ENCODE data around the gene ANKRD6.

ANKRD6 gene

DNA sequence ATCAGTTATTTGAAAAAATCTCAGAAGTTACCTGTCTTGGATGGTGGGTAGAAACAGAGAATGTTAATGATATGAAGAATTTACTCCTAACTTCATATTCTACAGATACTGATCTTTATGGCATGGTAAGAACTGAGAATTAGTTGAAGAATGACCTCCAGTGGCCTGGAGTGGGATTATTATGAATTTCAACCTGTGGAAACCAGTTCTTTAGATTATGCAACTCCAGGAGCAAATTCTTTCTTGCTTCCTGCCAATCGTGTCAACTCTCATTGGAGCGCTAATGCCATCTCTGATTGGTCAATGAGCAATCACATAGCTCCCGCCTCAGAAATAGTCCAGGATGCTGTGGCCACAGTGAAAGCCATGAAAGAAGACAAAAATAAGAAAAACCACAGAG lies 165.0 kb downstream of the ANKRD6 start:
- no peaks in the 10 kb centered on the region for H3K9me3 ChIP-seq (ENCODE audit: control insufficient read depth in 2 of 2, low read length in 2 of 2)
- H3K9ac ChIP-seq (ENCODE audit: low read length in 2 of 2) = no peak overlapping the region
- H3K36me3 ChIP-seq (ENCODE audit: control insufficient read depth in 2 of 2, insufficient read depth in 2 of 2, low read length in 2 of 2) = no peaks in the 10 kb centered on the region
- H3K4me1 ChIP-seq (ENCODE audit: control insufficient read depth, insufficient read depth, low read length) = no peaks in the 10 kb centered on the region
- H3K4me3 ChIP-seq (ENCODE audit: low read length in 2 of 2) = no peak overlapping the region
- H3K27me3 ChIP-seq (ENCODE audit: control insufficient read depth in 1 of 2, insufficient read depth in 2 of 2, low read length in 2 of 2) = no peaks in the 10 kb centered on the region
- no peak overlapping the region for H3K27ac ChIP-seq (ENCODE audit: low read length)

GRCh38 chr6:89599727-89600126 lies 166.8 kb downstream of the ANKRD6 start:
- Histone ChIP-seq H3K27me3 (ENCODE audit: control insufficient read depth in 1 of 2, insufficient read depth in 2 of 2, low read length in 2 of 2) (no peaks in the 10 kb centered on the region), H3K27ac (ENCODE audit: low read length) (no peak overlapping the region), H3K36me3 (ENCODE audit: control insufficient read depth in 2 of 2, insufficient read depth in 2 of 2, low read length in 2 of 2) (no peaks in the 10 kb centered on the region), H3K9ac (ENCODE audit: low read length in 2 of 2) (no peak overlapping the region), H3K9me3 (ENCODE audit: control insufficient read depth in 2 of 2, low read length in 2 of 2) (no peaks in the 10 kb centered on the region), H3K4me3 (ENCODE audit: low read length in 2 of 2) (no peak overlapping the region), H3K4me1 (ENCODE audit: control insufficient read depth, insufficient read depth, low read length) (no peaks in the 10 kb centered on the region)

GRCh38 chr6:89602166-89602565 lies 169.2 kb downstream of the ANKRD6 start:
- Histone ChIP-seq H3K9ac (ENCODE audit: low read length in 2 of 2) (no peak overlapping the region), H3K27ac (ENCODE audit: low read length) (no peak overlapping the region), H3K36me3 (ENCODE audit: control insufficient read depth in 2 of 2, insufficient read depth in 2 of 2, low read length in 2 of 2) (no peaks in the 10 kb centered on the region), H3K27me3 (ENCODE audit: control insufficient read depth in 1 of 2, insufficient read depth in 2 of 2, low read length in 2 of 2) (no peaks in the 10 kb centered on the region), H3K4me3 (ENCODE audit: low read length in 2 of 2) (no peak overlapping the region), H3K9me3 (ENCODE audit: control insufficient read depth in 2 of 2, low read length in 2 of 2) (no peaks in the 10 kb centered on the region), H3K4me1 (ENCODE audit: control insufficient read depth, insufficient read depth, low read length) (no peaks in the 10 kb centered on the region)

DNA sequence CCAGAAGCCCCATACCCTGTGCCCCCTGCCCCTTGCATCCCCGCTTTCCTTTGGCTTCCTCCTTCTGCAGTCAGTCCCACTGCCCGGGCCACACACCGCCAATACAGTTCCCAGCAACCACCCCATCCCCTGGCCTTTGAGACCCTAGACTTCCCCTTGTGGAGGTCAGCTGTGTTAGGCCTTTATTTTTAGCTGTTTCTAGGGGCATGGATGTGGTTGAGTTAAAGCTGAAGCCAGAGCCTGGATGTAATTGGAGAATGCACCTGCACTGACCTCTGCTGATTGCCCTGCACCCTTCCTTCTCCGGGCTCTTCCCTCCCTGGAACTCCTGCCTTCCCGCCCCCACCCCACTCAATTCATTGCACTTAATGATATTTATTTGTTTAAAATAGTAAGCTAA lies 171.7 kb downstream of the ANKRD6 start:
- no peaks in the 10 kb centered on the region for H3K36me3 ChIP-seq (ENCODE audit: control insufficient read depth in 2 of 2, insufficient read depth in 2 of 2, low read length in 2 of 2)
- no peaks in the 10 kb centered on the region for H3K27me3 ChIP-seq (ENCODE audit: control insufficient read depth in 1 of 2, insufficient read depth in 2 of 2, low read length in 2 of 2)
- H3K9me3 ChIP-seq (ENCODE audit: control insufficient read depth in 2 of 2, low read length in 2 of 2) = no peaks in the 10 kb centered on the region
- no peak overlapping the region for H3K27ac ChIP-seq (ENCODE audit: low read length)
- no peak overlapping the region for H3K9ac ChIP-seq (ENCODE audit: low read length in 2 of 2)
- H3K4me1 ChIP-seq (ENCODE audit: control insufficient read depth, insufficient read depth, low read length) = no peaks in the 10 kb centered on the region
- H3K4me3 ChIP-seq (ENCODE audit: low read length in 2 of 2) = no peak overlapping the region

- H3K36me3 ChIP-seq (ENCODE audit: control insufficient read depth in 2 of 2, insufficient read depth in 2 of 2, low read length in 2 of 2) = no peaks in the 10 kb centered on the region
- no peak overlapping the region for H3K9ac ChIP-seq (ENCODE audit: low read length in 2 of 2)
- no peak overlapping the region for H3K27ac ChIP-seq (ENCODE audit: low read length)
- no peaks in the 10 kb centered on the region for H3K4me1 ChIP-seq (ENCODE audit: control insufficient read depth, insufficient read depth, low read length)
- no peak overlapping the region for H3K4me3 ChIP-seq (ENCODE audit: low read length in 2 of 2)
- H3K9me3 ChIP-seq (ENCODE audit: control insufficient read depth in 2 of 2, low read length in 2 of 2) = no peaks in the 10 kb centered on the region
- H3K27me3 ChIP-seq (ENCODE audit: control insufficient read depth in 1 of 2, insufficient read depth in 2 of 2, low read length in 2 of 2) = no peaks in the 10 kb centered on the region
Observed at GRCh38 chr6:89605861-89606260, 172.9 kb downstream of the ANKRD6 start.

DNA sequence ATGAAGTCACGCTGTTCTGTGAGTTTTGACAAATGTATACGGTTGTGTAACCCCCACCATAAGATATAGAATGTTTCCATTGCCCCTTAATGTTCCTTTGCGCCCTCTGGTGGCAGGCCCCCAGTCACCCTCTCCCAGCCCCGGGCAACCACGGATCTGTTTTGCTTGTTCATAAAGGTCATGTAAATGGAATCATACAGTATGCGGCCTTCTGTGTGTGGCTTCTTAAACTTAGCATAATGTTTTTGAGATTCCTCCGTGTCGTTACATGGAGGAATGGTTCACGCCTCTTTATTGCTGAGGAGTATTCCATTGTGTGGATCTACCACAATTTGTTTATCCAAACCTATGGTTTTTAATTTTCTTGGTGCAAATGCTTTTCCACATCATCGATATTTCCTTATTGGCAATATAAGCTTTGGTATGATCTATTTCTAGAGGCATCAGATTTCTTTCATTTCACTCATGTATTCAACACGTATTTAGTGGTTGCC lies 177.2 kb downstream of the ANKRD6 start:
- no peaks in the 10 kb centered on the region for H3K36me3 ChIP-seq (ENCODE audit: control insufficient read depth in 2 of 2, insufficient read depth in 2 of 2, low read length in 2 of 2)
- H3K9me3 ChIP-seq (ENCODE audit: control insufficient read depth in 2 of 2, low read length in 2 of 2) = no peaks in the 10 kb centered on the region
- H3K27me3 ChIP-seq (ENCODE audit: control insufficient read depth in 1 of 2, insufficient read depth in 2 of 2, low read length in 2 of 2) = no peaks in the 10 kb centered on the region
- no peak overlapping the region for H3K4me3 ChIP-seq (ENCODE audit: low read length in 2 of 2)
- no peaks in the 10 kb centered on the region for H3K4me1 ChIP-seq (ENCODE audit: control insufficient read depth, insufficient read depth, low read length)
- no peak overlapping the region for H3K9ac ChIP-seq (ENCODE audit: low read length in 2 of 2)
- no peak overlapping the region for H3K27ac ChIP-seq (ENCODE audit: low read length)

- H3K27ac ChIP-seq (ENCODE audit: low read length) = no peak overlapping the region
- no peak overlapping the region for H3K9ac ChIP-seq (ENCODE audit: low read length in 2 of 2)
- H3K4me1 ChIP-seq (ENCODE audit: control insufficient read depth, insufficient read depth, low read length) = no peaks in the 10 kb centered on the region
- peaks cover 0 to 2% of the 10 kb centered on the region in 2 donors for H3K36me3 ChIP-seq (ENCODE audit: control insufficient read depth in 2 of 2, insufficient read depth in 2 of 2, low read length in 2 of 2)
- H3K27me3 ChIP-seq (ENCODE audit: control insufficient read depth in 1 of 2, insufficient read depth in 2 of 2, low read length in 2 of 2) = no peaks in the 10 kb centered on the region
- no peaks in the 10 kb centered on the region for H3K9me3 ChIP-seq (ENCODE audit: control insufficient read depth in 2 of 2, low read length in 2 of 2)
- no peak overlapping the region for H3K4me3 ChIP-seq (ENCODE audit: low read length in 2 of 2)
Observed at GRCh38 chr6:89611666-89612065, 178.7 kb downstream of the ANKRD6 start.

GRCh38 chr6:89612121-89612520 lies 179.2 kb downstream of the ANKRD6 start:
- no peak overlapping the region for H3K9ac ChIP-seq (ENCODE audit: low read length in 2 of 2)
- H3K27ac ChIP-seq (ENCODE audit: low read length) = no peak overlapping the region
- H3K36me3 ChIP-seq (ENCODE audit: control insufficient read depth in 2 of 2, insufficient read depth in 2 of 2, low read length in 2 of 2) = peaks cover 0 to 2% of the 10 kb centered on the region in 2 donors
- H3K9me3 ChIP-seq (ENCODE audit: control insufficient read depth in 2 of 2, low read length in 2 of 2) = no peaks in the 10 kb centered on the region
- no peaks in the 10 kb centered on the region for H3K27me3 ChIP-seq (ENCODE audit: control insufficient read depth in 1 of 2, insufficient read depth in 2 of 2, low read length in 2 of 2)
- H3K4me3 ChIP-seq (ENCODE audit: low read length in 2 of 2) = no peak overlapping the region
- no peaks in the 10 kb centered on the region for H3K4me1 ChIP-seq (ENCODE audit: control insufficient read depth, insufficient read depth, low read length)

- H3K27ac ChIP-seq (ENCODE audit: low read length) = no peak overlapping the region
- no peaks in the 10 kb centered on the region for H3K9me3 ChIP-seq (ENCODE audit: control insufficient read depth in 2 of 2, low read length in 2 of 2)
- H3K9ac ChIP-seq (ENCODE audit: low read length in 2 of 2) = no peak overlapping the region
- H3K4me3 ChIP-seq (ENCODE audit: low read length in 2 of 2) = no peak overlapping the region
- H3K36me3 ChIP-seq (ENCODE audit: control insufficient read depth in 2 of 2, insufficient read depth in 2 of 2, low read length in 2 of 2) = peaks cover 0 to 2% of the 10 kb centered on the region in 2 donors
- no peaks in the 10 kb centered on the region for H3K27me3 ChIP-seq (ENCODE audit: control insufficient read depth in 1 of 2, insufficient read depth in 2 of 2, low read length in 2 of 2)
- H3K4me1 ChIP-seq (ENCODE audit: control insufficient read depth, insufficient read depth, low read length) = no peaks in the 10 kb centered on the region
Observed at GRCh38 chr6:89613790-89614189, 180.8 kb downstream of the ANKRD6 start.

- Histone ChIP-seq H3K27me3 (ENCODE audit: control insufficient read depth in 1 of 2, insufficient read depth in 2 of 2, low read length in 2 of 2) (no peaks in the 10 kb centered on the region), H3K4me1 (ENCODE audit: control insufficient read depth, insufficient read depth, low read length) (no peaks in the 10 kb centered on the region), H3K9me3 (ENCODE audit: control insufficient read depth in 2 of 2, low read length in 2 of 2) (no peaks in the 10 kb centered on the region), H3K9ac (ENCODE audit: low read length in 2 of 2) (no peak overlapping the region), H3K36me3 (ENCODE audit: control insufficient read depth in 2 of 2, insufficient read depth in 2 of 2, low read length in 2 of 2) (peaks cover 0 to 2% of the 10 kb centered on the region in 2 donors), H3K4me3 (ENCODE audit: low read length in 2 of 2) (no peak overlapping the region), H3K27ac (ENCODE audit: low read length) (no peak overlapping the region)
Observed at GRCh38 chr6:89615882-89616281, 182.9 kb downstream of the ANKRD6 start.

DNA sequence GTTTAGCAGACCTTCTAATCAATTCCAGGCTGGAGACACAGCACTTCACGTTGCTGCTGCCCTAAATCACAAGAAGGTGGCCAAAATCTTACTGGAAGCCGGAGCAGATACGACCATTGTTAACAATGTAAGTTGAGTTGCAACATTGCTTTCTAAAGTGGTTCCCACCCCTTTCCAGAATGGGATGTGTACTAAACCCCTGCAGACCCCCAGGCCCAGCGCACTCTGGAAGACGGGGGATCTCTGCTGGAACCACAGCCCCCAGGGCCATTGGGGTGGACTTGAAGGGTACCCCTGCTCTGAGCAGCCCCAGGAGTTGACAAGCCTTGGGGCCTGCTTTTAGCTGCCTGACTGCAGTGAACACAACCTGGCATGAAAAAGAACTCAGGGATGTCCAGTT lies 183.6 kb downstream of the ANKRD6 start:
- no peaks in the 10 kb centered on the region for H3K9me3 ChIP-seq (ENCODE audit: control insufficient read depth in 2 of 2, low read length in 2 of 2)

More for the DNA sequence above, 183.6 kb downstream of the ANKRD6 start:
- Histone ChIP-seq H3K9ac (ENCODE audit: low read length in 2 of 2) (no peak overlapping the region), H3K27ac (ENCODE audit: low read length) (no peak overlapping the region), H3K4me1 (ENCODE audit: control insufficient read depth, insufficient read depth, low read length) (no peaks in the 10 kb centered on the region), H3K36me3 (ENCODE audit: control insufficient read depth in 2 of 2, insufficient read depth in 2 of 2, low read length in 2 of 2) (peaks cover 2 to 3% of the 10 kb centered on the region in 2 donors), H3K27me3 (ENCODE audit: control insufficient read depth in 1 of 2, insufficient read depth in 2 of 2, low read length in 2 of 2) (no peaks in the 10 kb centered on the region), H3K4me3 (ENCODE audit: low read length in 2 of 2) (no peak overlapping the region)
